Activated T-cell treated with anti-CD3 and anti-CD28 coated beads, Interleukin-2, amount 50 U/mL, for 4 hours (primary cell): Measurements from ENCODE around the gene SEMA3C. TPM values are rescaled to one million over a fixed set of nuclear protein-coding genes. Genes with fewer than 3 reads are reported as not detected.

Experiments
- ATAC-seq, 2 donors: fragments of 200-7000 bp; cut with Tn5 transposase; one replicate each; pipeline ENCODE4 v1.10.0; 2021
- DNase-seq: peaks from one replicate; pipeline ENCODE4 v3.0.0-alpha.2; 2020
- H3K27me3 Mint-ChIP-seq: one replicate; pipeline ENCODE4 v1.8.0; 2021; ENCODE audit warnings: low read depth, mixed read lengths
- H3K36me3 Mint-ChIP-seq: one replicate; pipeline ENCODE4 v1.8.0; 2022; ENCODE audit warnings: mixed read lengths; ENCODE audit not compliant: insufficient read depth
- H3K4me1 Mint-ChIP-seq: one replicate; pipeline ENCODE4 v1.8.0; 2021; ENCODE audit warnings: low read depth, mixed read lengths
- H3K4me3 Mint-ChIP-seq: one replicate; pipeline ENCODE4 v1.8.0; 2021; ENCODE audit warnings: mild to moderate bottlenecking, moderate library complexity, mixed read lengths
- H3K9me3 Mint-ChIP-seq: one replicate; pipeline ENCODE4 v1.8.0; 2021; ENCODE audit warnings: mixed read lengths
- total RNA-seq, 3 donors: library from RNA; stranded (reverse); gene quantifications; one replicate each; pipeline ENCODE4 v1.2.1, GENCODE V29; 2021

Gene SEMA3C
- total RNA-seq, 3 donors from 2014 or later: 0.11 to 0.16 (median 0.13) TPM

GRCh38 chr7:80869106-80869784, 49.6 kb downstream of the SEMA3C start:
- ATAC-seq: no peak
- H3K4me1 Mint-ChIP-seq: no peaks in the 10 kb centered on the region
- peaks cover 6% of the 10 kb centered on the region for H3K9me3 Mint-ChIP-seq
- H3K36me3 Mint-ChIP-seq: no peaks in the 10 kb centered on the region
- no peaks in the 10 kb centered on the region for H3K27me3 Mint-ChIP-seq
- no peak overlapping the region for H3K4me3 Mint-ChIP-seq
- no peak for DNase-seq

DNA sequence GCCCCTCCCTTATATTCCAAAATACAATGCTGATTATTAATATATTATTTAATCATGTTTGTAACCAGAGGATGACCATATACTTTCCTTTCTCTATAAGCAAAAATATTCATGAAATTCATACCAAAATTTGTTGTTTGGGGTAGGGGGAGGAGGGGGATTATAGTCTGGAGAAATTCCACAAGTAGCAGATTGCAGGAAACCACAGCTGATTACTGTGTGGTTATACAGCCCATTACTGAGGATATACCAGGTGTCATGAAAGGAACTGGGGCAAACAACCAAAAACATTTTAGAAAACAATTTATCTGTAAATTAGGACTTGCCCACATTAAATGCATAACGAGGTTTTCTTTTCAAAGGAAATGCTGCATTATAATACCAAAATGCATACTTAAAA, 50.3 kb downstream of the SEMA3C start:
- Mint-ChIP-seq H3K9me3 (peaks cover 3% of the 10 kb centered on the region), H3K27me3 (no peaks in the 10 kb centered on the region), H3K4me3 (no peak overlapping the region), H3K4me1 (no peaks in the 10 kb centered on the region), H3K36me3 (no peaks in the 10 kb centered on the region)
- DNase-seq: no peak
- ATAC-seq: no peak

GRCh38 chr7:80860554-80860953, 58.3 kb downstream of the SEMA3C start:
- H3K36me3 Mint-ChIP-seq: no peaks in the 10 kb centered on the region
- peaks cover 10% of the 10 kb centered on the region for H3K9me3 Mint-ChIP-seq
- H3K27me3 Mint-ChIP-seq: no peaks in the 10 kb centered on the region
- H3K4me3 Mint-ChIP-seq: no peak overlapping the region
- H3K4me1 Mint-ChIP-seq: no peaks in the 10 kb centered on the region
- ATAC-seq: no peak
- no peak for DNase-seq

- Mint-ChIP-seq H3K36me3 (no peaks in the 10 kb centered on the region), H3K9me3 (peaks cover 10% of the 10 kb centered on the region), H3K27me3 (no peaks in the 10 kb centered on the region), H3K4me1 (no peaks in the 10 kb centered on the region), H3K4me3 (no peak overlapping the region)
- ATAC-seq (no peak), DNase-seq (no peak)
These were observed 59.4 kb downstream of the SEMA3C start for GRCh38 chr7:80859272-80859970.

GRCh38 chr7:80858141-80858903, 60.5 kb downstream of the SEMA3C start:
- no peaks in the 10 kb centered on the region for H3K36me3 Mint-ChIP-seq
- peaks cover 11% of the 10 kb centered on the region for H3K9me3 Mint-ChIP-seq
- H3K4me1 Mint-ChIP-seq: no peaks in the 10 kb centered on the region
- no peaks in the 10 kb centered on the region for H3K27me3 Mint-ChIP-seq
- H3K4me3 Mint-ChIP-seq: no peak overlapping the region
- DNase-seq: no peak
- no peak for ATAC-seq

- ATAC-seq (no peak), DNase-seq (no peak)
- H3K9me3 Mint-ChIP-seq: peaks cover 8% of the 10 kb centered on the region
- no peak overlapping the region for H3K4me3 Mint-ChIP-seq
- H3K27me3 Mint-ChIP-seq: no peaks in the 10 kb centered on the region
- no peaks in the 10 kb centered on the region for H3K36me3 Mint-ChIP-seq
- H3K4me1 Mint-ChIP-seq: no peaks in the 10 kb centered on the region
These were observed 62.1 kb downstream of the SEMA3C start for GRCh38 chr7:80856769-80857168.

DNA sequence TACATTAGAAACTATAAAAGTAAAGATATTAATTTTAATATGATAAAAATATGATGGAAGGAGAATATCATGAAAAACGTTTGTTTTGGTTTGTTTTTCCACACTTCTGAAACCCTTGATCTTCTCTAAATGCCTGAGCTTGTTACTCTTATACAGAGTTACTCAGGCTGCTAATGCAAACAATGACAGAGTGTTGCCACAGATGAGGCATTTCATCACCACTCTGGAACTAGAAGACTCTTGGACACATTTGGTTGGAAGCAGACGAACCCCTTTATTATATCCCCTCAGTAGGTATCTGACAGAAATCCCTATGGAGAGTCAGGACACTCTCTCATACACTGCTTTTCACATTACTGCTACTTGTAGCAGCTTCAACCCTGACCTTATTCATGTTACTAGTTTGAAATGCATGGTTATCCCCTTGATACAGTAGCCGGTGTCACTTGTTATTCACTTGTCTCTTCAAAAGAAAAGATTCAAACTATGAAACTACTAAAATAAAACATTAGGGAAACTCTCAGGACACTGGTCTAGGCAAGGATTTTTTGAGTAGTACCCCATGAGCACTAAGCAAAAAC, 66.9 kb downstream of the SEMA3C start:
- Mint-ChIP-seq H3K9me3 (peaks cover 16% of the 10 kb centered on the region), H3K36me3 (no peaks in the 10 kb centered on the region), H3K4me3 (no peak overlapping the region), H3K27me3 (no peaks in the 10 kb centered on the region), H3K4me1 (no peaks in the 10 kb centered on the region)
- no peak for DNase-seq
- ATAC-seq: no peak

- no peak for DNase-seq
- no peaks in the 10 kb centered on the region for H3K4me1 Mint-ChIP-seq
- no peaks in the 10 kb centered on the region for H3K27me3 Mint-ChIP-seq
- ATAC-seq: no peak
- H3K36me3 Mint-ChIP-seq: no peaks in the 10 kb centered on the region
- no peak overlapping the region for H3K4me3 Mint-ChIP-seq
- peaks cover 25% of the 10 kb centered on the region for H3K9me3 Mint-ChIP-seq
These were observed 70.0 kb downstream of the SEMA3C start for GRCh38 chr7:80848841-80849240.

GRCh38 chr7:80847895-80848294, 71.0 kb downstream of the SEMA3C start:
- DNase-seq (no peak), ATAC-seq (no peak)
- H3K36me3 Mint-ChIP-seq: no peaks in the 10 kb centered on the region
- no peaks in the 10 kb centered on the region for H3K27me3 Mint-ChIP-seq
- no peak overlapping the region for H3K4me3 Mint-ChIP-seq
- peaks cover 20% of the 10 kb centered on the region for H3K9me3 Mint-ChIP-seq
- H3K4me1 Mint-ChIP-seq: no peaks in the 10 kb centered on the region

DNA sequence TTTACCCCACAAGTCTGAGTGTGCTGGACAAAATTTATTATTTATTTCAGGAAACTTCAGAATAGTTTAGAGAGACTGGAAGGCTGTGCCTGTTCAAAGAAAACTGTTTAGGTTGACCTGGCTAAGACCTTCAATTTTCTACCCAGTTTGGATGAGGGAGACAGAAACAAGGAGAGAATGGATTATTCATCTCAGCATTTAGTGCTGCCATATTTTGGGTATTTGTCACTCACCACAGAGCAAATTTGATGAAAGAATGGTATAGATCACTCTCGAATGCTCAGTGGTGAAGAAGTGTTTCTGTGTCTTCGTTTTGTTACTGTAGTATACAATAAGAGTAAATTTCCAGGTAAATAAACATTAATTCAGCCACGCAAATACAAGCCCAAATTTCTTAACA, 71.8 kb downstream of the SEMA3C start:
- no peak overlapping the region for H3K4me3 Mint-ChIP-seq
- no peaks in the 10 kb centered on the region for H3K36me3 Mint-ChIP-seq
- H3K27me3 Mint-ChIP-seq: no peaks in the 10 kb centered on the region
- no peak for DNase-seq
- peaks cover 19% of the 10 kb centered on the region for H3K9me3 Mint-ChIP-seq
- no peak for ATAC-seq
- no peaks in the 10 kb centered on the region for H3K4me1 Mint-ChIP-seq

GRCh38 chr7:80844916-80845315, 73.9 kb downstream of the SEMA3C start:
- Mint-ChIP-seq H3K4me3 (no peak overlapping the region), H3K36me3 (no peaks in the 10 kb centered on the region), H3K4me1 (no peaks in the 10 kb centered on the region), H3K27me3 (no peaks in the 10 kb centered on the region), H3K9me3 (peaks cover 15% of the 10 kb centered on the region)
- DNase-seq (no peak), ATAC-seq (no peak)

DNA sequence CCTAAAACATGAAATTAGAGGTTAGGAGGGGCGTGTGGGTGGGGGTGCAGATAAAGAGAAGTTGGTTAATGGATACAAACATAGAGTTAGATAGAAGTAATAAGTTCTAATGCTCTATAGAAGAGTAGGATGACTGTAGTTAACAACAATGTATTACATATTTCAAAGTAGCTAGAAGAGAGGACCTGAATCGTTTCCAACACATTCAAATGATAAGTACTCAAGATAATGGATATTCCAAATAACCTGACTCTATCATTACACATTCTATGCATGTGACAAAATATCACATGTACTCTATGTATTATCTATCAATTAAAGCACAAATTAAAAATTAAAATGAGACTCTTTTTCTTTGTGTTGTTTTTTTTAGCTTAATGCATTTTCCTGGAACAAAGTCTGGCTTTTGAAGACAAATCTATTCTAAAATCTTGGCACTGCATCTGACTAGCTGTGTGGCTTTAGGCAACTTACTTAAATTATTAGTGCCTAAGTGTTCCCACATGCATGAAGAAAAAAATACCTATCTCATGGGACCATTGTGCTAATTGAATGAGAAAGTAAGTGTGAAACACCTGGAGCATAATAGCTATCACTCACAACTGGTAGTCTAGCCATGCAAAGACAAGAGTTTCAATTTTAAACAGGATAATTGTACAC, 75.7 kb downstream of the SEMA3C start:
- DNase-seq (no peak), ATAC-seq (no peak)
- Mint-ChIP-seq H3K36me3 (no peaks in the 10 kb centered on the region), H3K4me1 (no peaks in the 10 kb centered on the region), H3K27me3 (no peaks in the 10 kb centered on the region), H3K9me3 (peaks cover 9% of the 10 kb centered on the region), H3K4me3 (no peak overlapping the region)

- Mint-ChIP-seq H3K27me3 (no peaks in the 10 kb centered on the region), H3K4me1 (no peaks in the 10 kb centered on the region), H3K36me3 (no peaks in the 10 kb centered on the region), H3K4me3 (no peak overlapping the region), H3K9me3 (peaks cover 9% of the 10 kb centered on the region)
- no peak for DNase-seq
- ATAC-seq: no peak
These were observed 76.6 kb downstream of the SEMA3C start for GRCh38 chr7:80842022-80842790.
